ENCODE data around the gene GJB5.

Gene GJB5

DNA sequence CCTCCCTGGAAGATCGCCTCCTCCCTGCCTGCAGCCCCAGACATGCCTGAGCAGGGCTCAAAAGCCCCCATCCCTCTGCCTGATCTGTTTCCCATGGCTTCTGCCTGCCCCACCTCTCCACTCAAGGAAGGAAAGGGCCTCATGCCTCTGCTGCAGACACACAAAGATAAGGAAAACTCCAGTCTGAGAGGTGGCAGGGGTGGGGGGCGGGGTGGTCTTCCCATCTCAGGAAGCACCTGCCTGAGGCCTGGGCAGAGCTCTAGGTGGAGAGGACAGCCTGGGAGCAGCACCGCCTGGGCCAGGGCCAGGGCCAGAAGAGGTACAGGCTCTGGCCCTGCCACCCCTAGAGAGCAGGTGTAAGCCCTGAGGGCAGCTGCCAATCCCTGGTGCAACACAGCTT lies 22.1 kb downstream of the GJB5 start:
- no peak for DNase-seq (ENCODE audit: low read depth in 2 of 2)

- DNase-seq (ENCODE audit: low read depth in 2 of 2), result no peak
Observed at GRCh38 chr1:34777519-34778321, 22.9 kb downstream of the GJB5 start.

- no peak for DNase-seq (ENCODE audit: low read depth in 2 of 2)
Observed at GRCh38 chr1:34778381-34778780, 23.5 kb downstream of the GJB5 start.

DNA sequence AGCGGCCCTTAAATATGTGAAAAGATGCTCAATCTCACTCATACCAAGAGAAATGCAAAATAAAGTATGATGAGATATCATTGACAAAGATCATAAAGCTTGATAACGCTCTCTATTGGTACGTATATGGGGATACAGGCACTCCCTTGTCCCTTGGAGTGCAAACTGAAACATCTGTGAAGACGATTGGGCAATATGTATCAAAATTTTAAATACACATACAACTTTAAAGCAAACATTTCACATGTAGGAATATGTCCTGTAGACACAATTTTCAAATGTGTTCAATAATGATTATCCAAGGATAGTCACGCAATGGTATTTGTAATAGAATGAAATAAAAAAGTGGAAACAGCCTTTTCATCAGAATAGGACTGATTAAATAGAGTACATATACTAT lies 24.2 kb downstream of the GJB5 start:
- DNase-seq (ENCODE audit: low read depth in 2 of 2), result no peak

GRCh38 chr1:34779526-34779925 lies 24.7 kb downstream of the GJB5 start:
- DNase-seq (ENCODE audit: low read depth in 2 of 2), result no peak

DNA sequence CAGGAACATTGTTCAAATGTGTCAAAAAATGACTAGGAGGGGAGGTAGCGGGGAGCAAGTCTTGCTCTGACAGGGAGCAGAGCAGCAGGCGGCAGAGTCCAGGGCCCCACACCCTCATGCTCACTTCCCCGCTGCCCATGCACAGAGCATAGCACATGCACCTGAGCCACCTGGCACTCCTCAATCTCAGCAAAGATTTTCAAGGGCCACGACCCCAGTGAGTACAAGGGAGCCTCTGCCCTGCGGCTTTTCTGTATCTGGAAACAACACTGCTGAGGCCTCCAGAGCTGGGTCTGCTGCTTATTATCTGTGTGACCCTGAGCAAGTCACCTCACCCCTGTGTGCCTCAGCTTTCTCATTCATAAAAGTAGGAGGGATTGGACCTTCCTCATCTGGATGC lies 25.1 kb downstream of the GJB5 start:
- DNase-seq (ENCODE audit: low read depth in 2 of 2), result no peak

DNA sequence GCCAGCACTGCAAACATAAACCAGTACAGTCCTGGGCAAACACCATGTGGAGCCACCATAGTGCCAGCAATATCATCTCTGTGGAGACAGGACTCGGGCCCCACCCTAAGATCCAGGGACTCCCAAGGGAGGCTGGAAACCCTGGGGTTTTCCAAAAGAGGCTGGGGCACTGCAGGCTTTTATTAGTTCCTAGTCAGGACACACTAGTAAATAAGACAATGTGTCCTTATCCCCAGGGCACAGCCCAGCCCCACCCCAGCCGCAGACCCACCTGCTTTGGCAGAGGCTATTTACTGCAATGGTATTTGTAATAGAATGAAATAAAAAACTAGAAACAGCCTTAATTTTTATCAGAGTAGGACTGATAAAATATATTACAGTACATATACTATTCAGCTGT lies 25.7 kb downstream of the GJB5 start:
- no peak for DNase-seq (ENCODE audit: low read depth in 2 of 2)

- DNase-seq (ENCODE audit: low read depth in 2 of 2), result no peak
Observed at GRCh38 chr1:34781071-34781843, 26.4 kb downstream of the GJB5 start, which contains the start of gene GJB3. GJB3 (plus strand) TSS chr1:34781214; CDS start chr1:34784763, 3,549 bp downstream.

- no peak for DNase-seq (ENCODE audit: low read depth in 2 of 2)
Observed at GRCh38 chr1:34781844-34782391, 27.1 kb downstream of the GJB5 start.

- no peak for DNase-seq (ENCODE audit: low read depth in 2 of 2)
Observed at GRCh38 chr1:34784751-34785221, 29.9 kb downstream of the GJB5 start.

- DNase-seq (ENCODE audit: low read depth in 2 of 2), result no peak
Observed at GRCh38 chr1:34785231-34785874, 30.5 kb downstream of the GJB5 start.

- no peak for DNase-seq (ENCODE audit: low read depth in 2 of 2)
Observed at GRCh38 chr1:34785875-34786470, 31.1 kb downstream of the GJB5 start.

- peak; percentile 21 to 29 for DNase-seq (ENCODE audit: low read depth in 2 of 2)
Observed at GRCh38 chr1:34786521-34787325, 31.9 kb downstream of the GJB5 start.

- no peak for DNase-seq (ENCODE audit: low read depth in 2 of 2)
Observed at GRCh38 chr1:34787461-34788420, 32.9 kb downstream of the GJB5 start.

GRCh38 chr1:34790985-34791384 lies 36.1 kb downstream of the GJB5 start:
- DNase-seq (ENCODE audit: low read depth in 2 of 2), result no peak

DNA sequence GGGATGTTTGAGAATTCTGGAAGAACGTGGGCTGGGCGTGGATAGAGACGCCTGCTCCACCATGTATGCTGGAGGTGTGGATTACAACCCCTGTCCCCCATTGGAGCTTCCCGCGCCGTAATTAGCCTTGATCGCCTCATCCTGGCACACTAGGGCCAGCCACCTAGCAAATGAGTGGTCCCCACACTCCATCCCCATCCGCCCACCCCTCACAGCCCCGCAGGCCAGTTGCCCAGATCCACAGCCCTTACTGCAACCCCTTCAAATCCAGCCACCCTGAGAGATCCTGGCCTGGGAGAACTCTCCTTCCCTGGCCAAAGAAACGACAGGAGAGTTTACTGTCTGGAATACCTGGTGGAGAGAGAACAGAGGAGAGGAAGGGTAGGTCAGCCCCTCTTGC lies 37.6 kb downstream of the GJB5 start:
- no peak for DNase-seq (ENCODE audit: low read depth in 2 of 2)

GRCh38 chr1:34792868-34793727 lies 38.3 kb downstream of the GJB5 start, which contains the start of gene GJA4:
GJA4 (plus strand) TSS chr1:34792999; CDS start chr1:34794214, 1,215 bp downstream.
- DNase-seq (ENCODE audit: low read depth in 2 of 2), result no peak

GRCh38 chr1:34794001-34794789 lies 39.3 kb downstream of the GJB5 start:
- DNase-seq (ENCODE audit: low read depth in 2 of 2), result no peak
